PC-3 (cell line): ENCODE results near the gene ADK. TPM values are rescaled to one million over a fixed set of nuclear protein-coding genes. Genes with fewer than 3 reads are reported as not detected.

Experiments used
- ATAC-seq: fragments of 200-7000 bp; cut with Tn5 transposase; 2 replicates; pipeline ENCODE4 v1.9.1; 2020; ENCODE audit warnings: mild to moderate bottlenecking, moderate library complexity
- BruUV-seq: library from RNA; stranded (reverse); fragments of 400-500 nt; replicated peaks from 2 replicates; lab custom pipeline; 2021; lab: Mats Ljungman, UMichigan
- CTCF ChIA-PET: fragments of 300-600 bp; sonication (Branson Sonifier 250); formaldehyde crosslinking; loops from one replicate; lab custom pipeline; 2022; ENCODE audit warnings: antibody characterized with exemption; lab: Charles Lee
- POLR2A ChIA-PET: fragments of 300-600 bp; sonication (Branson Sonifier 250); formaldehyde crosslinking; loops from one replicate; lab custom pipeline; 2022; ENCODE audit warnings: antibody characterized with exemption; ENCODE audit not compliant: unreplicated experiment; lab: Charles Lee
- DNase-seq: peaks from one replicate; pipeline ENCODE4 v3.0.0-alpha.2; 2015
- H2AFZ ChIP-seq: fragments of 300-600 bp; sonication (generic); 2 replicates; pipeline ENCODE4 v1.6.0; 2016; ENCODE audit warnings: antibody characterized with exemption, low read length
- H3F3A ChIP-seq: fragments of 300-600 bp; sonication (generic); one replicate; pipeline ENCODE4 v1.6.0; 2017; ENCODE audit warnings: antibody characterized with exemption, low read length, control low read depth, mild to moderate bottlenecking; ENCODE audit not compliant: unreplicated experiment
- H3K27ac ChIP-seq: fragments of 300-600 bp; sonication (generic); 2 replicates; pipeline ENCODE4 v1.5.1; 2016; ENCODE audit warnings: mild to moderate bottlenecking, low read length
- H3K27me3 ChIP-seq: fragments of 300-600 bp; sonication (generic); 2 replicates; pipeline ENCODE4 v1.6.1; 2016; ENCODE audit warnings: low read length, mixed read lengths
- H3K36me3 ChIP-seq: fragments of 300-600 bp; sonication (generic); 2 replicates; pipeline ENCODE4 v1.6.1; 2016; ENCODE audit warnings: low read depth, mixed run types, low read length, mixed read lengths
- H3K4me1 ChIP-seq: fragments of 300-600 bp; sonication (generic); 2 replicates; pipeline ENCODE4 v1.5.1; 2016; ENCODE audit warnings: low read length; ENCODE audit not compliant: insufficient read depth
- H3K4me2 ChIP-seq: fragments of 300-600 bp; sonication (generic); 2 replicates; pipeline ENCODE4 v1.6.0; 2016; ENCODE audit warnings: low read length
- H3K4me3 ChIP-seq: fragments of 300-600 bp; sonication (generic); 2 replicates; pipeline ENCODE4 v1.5.1; 2016; ENCODE audit warnings: mild to moderate bottlenecking, low read length, mixed read lengths
- H3K79me2 ChIP-seq: fragments of 300-600 bp; sonication (generic); 2 replicates; pipeline ENCODE4 v1.6.1; 2017; ENCODE audit warnings: low read length, mixed read lengths
- H3K9ac ChIP-seq: fragments of 300-600 bp; sonication (generic); 2 replicates; pipeline ENCODE4 v1.6.0; 2016; ENCODE audit warnings: mild to moderate bottlenecking, low read length
- H3K9me2 ChIP-seq: fragments of 300-600 bp; sonication (generic); replicated peaks from 2 replicates; pipeline ENCODE4 v1.6.1; 2016; ENCODE audit warnings: mixed run types, low read length, mixed read lengths
- H3K9me3 ChIP-seq: fragments of 300-600 bp; sonication (generic); 2 replicates; pipeline ENCODE4 v1.6.1; 2016; ENCODE audit warnings: low read length, mixed read lengths
- H4K20me1 ChIP-seq: fragments of 300-600 bp; sonication (generic); 2 replicates; pipeline ENCODE4 v1.6.1; 2016; ENCODE audit warnings: low read length, mixed read lengths
- EZH2 ChIP-seq: fragments of 300-600 bp; sonication (generic); IDR thresholded peaks from one replicate; pipeline ENCODE4 v1.6.1; 2017; ENCODE audit warnings: antibody characterized with exemption, mild to moderate bottlenecking, low read length; ENCODE audit not compliant: unreplicated experiment
- EZH2phosphoT487 ChIP-seq: fragments of 300-600 bp; sonication (generic); IDR thresholded peaks from 2 replicates; pipeline ENCODE4 v1.6.1; 2018; ENCODE audit warnings: mild to moderate bottlenecking, antibody characterized with exemption, low read length, borderline replicate concordance
- intact Hi-C: fragments of 100-400 bp; cut with micrococcal nuclease; formaldehyde crosslinking; loops from 2 replicates; pipeline ENCODE4 v1.9.0; 2023
- total RNA-seq: library from RNA; depleted of rRNA; stranded (reverse); fragments of >200 nt; gene quantifications from 2 replicates; pipeline ENCODE4 v1.2.3, GENCODE V29; 2014
- TF ChIP-seq, protein P1 (sequence below): fragments of 300-600 bp; sonication (generic); conservative IDR thresholded peaks from 2 replicates; pipeline ENCODE4 v1.5.1; 2017; ENCODE audit warnings: antibody characterized with exemption, low read depth, mild to moderate bottlenecking, low read length

ADK gene
- total RNA-seq, 1 experiment from 2014 or later = 256 TPM

DNA sequence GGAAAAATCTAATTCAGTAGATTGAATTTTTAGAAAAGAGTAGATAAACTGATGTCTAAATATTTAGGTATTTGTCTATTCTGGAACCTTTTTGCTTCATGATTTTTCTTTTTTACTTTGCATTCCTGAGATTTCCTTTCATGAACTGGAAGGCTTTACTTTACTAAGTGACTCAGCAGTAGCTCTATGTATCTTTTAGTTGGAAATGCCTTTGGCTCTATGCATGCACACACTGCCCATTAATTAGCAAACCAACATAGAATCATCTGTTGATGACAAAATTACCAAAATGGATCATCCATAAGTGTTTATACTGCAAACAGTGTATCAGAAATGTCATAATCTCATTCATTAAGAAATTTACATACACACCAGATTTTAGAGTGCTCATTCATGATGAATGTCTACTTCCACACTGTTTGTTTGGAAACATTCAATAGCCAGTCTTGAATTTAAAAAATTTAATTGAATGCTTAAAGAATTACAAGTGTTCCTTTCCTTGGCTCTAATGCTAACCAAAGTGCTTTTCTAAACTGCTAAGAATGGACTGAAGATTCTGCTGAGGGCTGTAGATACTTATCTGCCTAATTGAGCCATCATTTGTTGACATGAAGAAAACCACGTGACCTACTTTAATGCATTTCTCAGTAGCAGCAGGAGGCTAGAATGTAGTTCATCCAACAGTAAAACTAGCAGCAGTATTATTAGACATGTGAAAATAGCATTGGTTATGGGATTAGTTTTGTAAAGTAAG is 282.0 kb downstream of the ADK start:
- Histone ChIP-seq H3K27me3 (no peaks in the 10 kb centered on the region), H3K9ac (peak overlapping the region; percentile 2), H3K36me3 (peaks cover 18% of the 10 kb centered on the region; the same call in 1 of the 2 replicates), H3K27ac (peak overlapping the region; percentile 46), H3K9me3 (no peaks in the 10 kb centered on the region), H4K20me1 (no peaks in the 10 kb centered on the region), H3K4me2 (peak overlapping the region; percentile 8), H3K9me2 (no peaks in the 10 kb centered on the region), H3K4me3 (no peak overlapping the region), H2AFZ (no peak overlapping the region), H3K4me1 (peaks cover 29% of the 10 kb centered on the region), H3K79me2 (no peaks in the 10 kb centered on the region), H3F3A (peaks cover 8% of the 10 kb centered on the region)
- ATAC-seq (peak; percentile 82), DNase-seq (peak; percentile 70)
- no peak for TF ChIP-seq EZH2phosphoT487
- ChIA-PET POLR2A (interaction anchor here (0.6 kb wide), 1 partner anchor 589 kb away, joined by 3 read pairs; no protein-coding TSS in a partner anchor), CTCF (no interaction called here)
- no TSS peak for BruUV-seq
- intact Hi-C loops = loop anchor here (1.0 to 5.0 kb wide), 6 partner anchors 70 to 589 kb away; partner anchors contain the start of gene KAT6B

DNA sequence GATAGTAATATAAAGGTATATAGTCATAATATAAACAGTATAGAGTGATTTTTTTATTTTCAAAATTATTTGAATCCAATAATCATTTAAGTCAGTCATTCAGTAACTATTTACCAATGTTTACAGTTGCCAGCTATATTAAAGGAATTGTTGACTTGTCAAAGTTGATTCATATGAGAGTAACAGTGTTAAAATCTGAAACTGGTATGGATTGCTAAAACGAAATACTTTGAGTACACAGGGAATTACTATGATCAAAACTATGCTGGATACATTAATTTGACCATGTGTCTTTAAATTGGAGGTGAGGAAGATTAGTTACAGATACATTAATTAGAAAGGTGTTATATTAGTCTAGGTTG is 282.6 kb downstream of the ADK start:
- POLR2A ChIA-PET = no interaction called here
- Histone ChIP-seq H3K36me3 (peaks cover 18% of the 10 kb centered on the region; the same call in 1 of the 2 replicates), H2AFZ (no peak overlapping the region), H3K27me3 (no peaks in the 10 kb centered on the region), H3K9ac (no peak overlapping the region), H3K9me2 (no peaks in the 10 kb centered on the region), H3K4me1 (peaks cover 31% of the 10 kb centered on the region), H3K9me3 (no peaks in the 10 kb centered on the region), H4K20me1 (no peaks in the 10 kb centered on the region), H3K79me2 (no peaks in the 10 kb centered on the region), H3K4me3 (no peak overlapping the region), H3F3A (peaks cover 8% of the 10 kb centered on the region), H3K27ac (peak overlapping the region; percentile 46), H3K4me2 (peak overlapping the region; percentile 0; the same call in 1 of the 2 replicates)
- CTCF ChIA-PET = no interaction called here
- DNase-seq (peak; percentile 70), ATAC-seq (no peak; the same call in 1 of the 2 replicates)
- intact Hi-C loops = loop anchor here (1.0 to 5.0 kb wide), 6 partner anchors 69 to 589 kb away; partner anchors contain the start of gene KAT6B
- TF ChIP-seq, protein P1, sequence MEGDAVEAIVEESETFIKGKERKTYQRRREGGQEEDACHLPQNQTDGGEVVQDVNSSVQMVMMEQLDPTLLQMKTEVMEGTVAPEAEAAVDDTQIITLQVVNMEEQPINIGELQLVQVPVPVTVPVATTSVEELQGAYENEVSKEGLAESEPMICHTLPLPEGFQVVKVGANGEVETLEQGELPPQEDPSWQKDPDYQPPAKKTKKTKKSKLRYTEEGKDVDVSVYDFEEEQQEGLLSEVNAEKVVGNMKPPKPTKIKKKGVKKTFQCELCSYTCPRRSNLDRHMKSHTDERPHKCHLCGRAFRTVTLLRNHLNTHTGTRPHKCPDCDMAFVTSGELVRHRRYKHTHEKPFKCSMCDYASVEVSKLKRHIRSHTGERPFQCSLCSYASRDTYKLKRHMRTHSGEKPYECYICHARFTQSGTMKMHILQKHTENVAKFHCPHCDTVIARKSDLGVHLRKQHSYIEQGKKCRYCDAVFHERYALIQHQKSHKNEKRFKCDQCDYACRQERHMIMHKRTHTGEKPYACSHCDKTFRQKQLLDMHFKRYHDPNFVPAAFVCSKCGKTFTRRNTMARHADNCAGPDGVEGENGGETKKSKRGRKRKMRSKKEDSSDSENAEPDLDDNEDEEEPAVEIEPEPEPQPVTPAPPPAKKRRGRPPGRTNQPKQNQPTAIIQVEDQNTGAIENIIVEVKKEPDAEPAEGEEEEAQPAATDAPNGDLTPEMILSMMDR = no peak
- TF ChIP-seq EZH2 (no peak), EZH2phosphoT487 (no peak)
- BruUV-seq = no TSS peak

DNA sequence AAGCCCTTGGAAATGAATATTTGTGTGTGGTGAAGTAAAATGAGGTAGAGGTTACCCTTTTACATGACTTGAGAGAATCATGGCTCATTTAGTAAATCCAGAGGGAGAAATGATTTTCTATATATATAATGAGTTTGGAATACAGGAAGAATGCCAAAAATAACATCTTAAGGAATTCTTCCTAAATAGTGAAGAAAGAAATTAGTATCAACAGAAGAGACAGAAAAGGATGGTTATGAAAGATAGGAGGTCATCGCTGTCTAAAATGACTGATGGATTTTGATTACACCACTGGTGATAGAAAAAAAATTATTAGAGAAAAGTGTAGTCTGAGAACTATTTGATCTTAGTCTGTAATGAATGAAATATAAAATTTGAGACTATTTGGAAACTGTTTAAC is 283.0 kb downstream of the ADK start:
- H3K79me2 ChIP-seq = no peaks in the 10 kb centered on the region
- H3F3A ChIP-seq = peaks cover 8% of the 10 kb centered on the region
- no peaks in the 10 kb centered on the region for H3K9me3 ChIP-seq
- no peaks in the 10 kb centered on the region for H4K20me1 ChIP-seq
- peak overlapping the region; percentile 5; the same call in 1 of the 2 replicates for H3K27ac ChIP-seq
- H3K4me3 ChIP-seq = no peak overlapping the region
- H2AFZ ChIP-seq = no peak overlapping the region
- no peaks in the 10 kb centered on the region for H3K9me2 ChIP-seq
- H3K4me1 ChIP-seq = peaks cover 31% of the 10 kb centered on the region
- DNase-seq (no peak), ATAC-seq (no peak)
- no TSS peak for BruUV-seq
- peaks cover 17% of the 10 kb centered on the region; the same call in 1 of the 2 replicates for H3K36me3 ChIP-seq
- ChIA-PET POLR2A (no interaction called here), CTCF (no interaction called here)
- no peaks in the 10 kb centered on the region for H3K27me3 ChIP-seq
- TF ChIP-seq EZH2phosphoT487 (no peak), EZH2 (no peak)
- TF ChIP-seq, protein P1 = no peak
- intact Hi-C loops = loop anchor here (1.0 to 5.0 kb wide), 6 partner anchors 69 to 588 kb away; partner anchors contain the start of gene KAT6B
- H3K9ac ChIP-seq = no peak overlapping the region
- H3K4me2 ChIP-seq = 0 out of 2 replicates have a peak overlapping the region, but pooled peaks have one; percentile 0
